ENCODE data around the gene MAST4.

The MAST4 gene

DNA sequence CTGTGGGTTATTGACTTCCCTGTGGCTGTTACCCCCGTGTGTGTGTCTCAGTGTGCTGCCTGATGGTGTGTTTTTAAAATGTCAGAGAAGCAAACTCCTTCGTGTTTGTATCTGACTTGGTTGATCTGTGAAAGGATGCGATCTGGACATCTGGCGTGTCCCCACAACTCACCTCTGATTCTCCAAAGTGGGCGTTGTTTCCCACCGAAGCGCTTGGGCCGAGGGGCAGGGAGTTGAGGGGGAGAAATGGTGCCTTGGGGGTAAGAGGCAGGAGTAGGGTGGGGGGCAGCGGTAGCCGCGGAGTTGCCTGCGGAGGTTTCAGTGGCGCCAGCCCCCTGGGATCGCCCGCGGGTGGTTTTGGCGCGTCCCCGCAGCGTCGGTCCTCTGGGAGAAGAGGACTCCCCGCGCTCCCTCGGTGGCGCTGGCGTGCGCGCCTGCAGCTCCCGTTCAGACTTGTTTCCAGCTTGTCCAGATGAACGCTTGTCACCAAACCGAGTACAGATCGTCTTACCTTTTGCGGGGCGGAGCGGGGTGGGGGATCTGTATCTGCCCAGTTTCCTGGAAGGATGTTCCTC, 1.1 kb downstream of the MAST4 start:
- Histone ChIP-seq H3K9me3 (ENCODE audit: control insufficient read depth, insufficient read depth, low read depth, low read length) (no peaks in the 10 kb centered on the region), H3K4me3 (ENCODE audit: low read depth, low read length) (peak overlapping the region; percentile 76), H3K27ac (ENCODE audit: extremely low read depth, low read depth, low read length) (peak overlapping the region; percentile 76; the same call in 1 of the 2 replicates), H3K36me3 (ENCODE audit: control insufficient read depth in 2 of 2, insufficient read depth in 1 of 2, low read length in 2 of 2) (no peaks in the 10 kb centered on the region), H3K4me1 (ENCODE audit: control insufficient read depth, insufficient read depth, low read length) (no peaks in the 10 kb centered on the region; the same call in 1 of the 2 replicates)
- POLR2A ChIA-PET, result interaction anchor here (0.6 kb wide), 1 partner anchor 20 kb away, joined by 5 read pairs; no protein-coding TSS in a partner anchor
- CTCF ChIA-PET, result interaction anchor here (0.6 to 1.3 kb wide), 3 partner anchors 288 to 1653 kb away, joined by 3 to 6 read pairs (median 3); no protein-coding TSS in a partner anchor
- TF ChIP-seq ZNF311 (tag by site-specific recombination; IDR thresholded peaks at IDR 0.05; ENCODE audit: borderline replicate concordance) (no peak), ZNF610 (tag by site-specific recombination; IDR thresholded peaks at IDR 0.05; ENCODE audit: borderline replicate concordance) (no peak), YY1 (tag by site-specific recombination; IDR thresholded peaks at IDR 0.05) (no peak), ZXDB (tag by site-specific recombination; IDR thresholded peaks at IDR 0.05) (no peak), ZNF2 (tag by site-specific recombination; IDR thresholded peaks at IDR 0.05) (0 out of 2 replicates have a peak, but pooled peaks have one; percentile 37), ZNF629 (tag by site-specific recombination; IDR thresholded peaks at IDR 0.05) (peak; percentile 36; the same call in 1 of the 2 replicates), ZSCAN30 (tag by site-specific recombination; IDR thresholded peaks at IDR 0.05) (peak; percentile 72; the same call in 1 of the 2 replicates), EGR2 (tag by site-specific recombination; IDR thresholded peaks at IDR 0.05; ENCODE audit: low read depth) (no peak), ZNF112 (tag by site-specific recombination; IDR thresholded peaks at IDR 0.05) (no peak), MEIS1 (CRISPR knock-in tag; IDR thresholded peaks at IDR 0.05; ENCODE audit: borderline replicate concordance) (no peak), ZNF394 (tag by site-specific recombination; IDR thresholded peaks at IDR 0.05; ENCODE audit: borderline replicate concordance) (0 out of 2 replicates have a peak, but pooled peaks have one; percentile 23), ZNF558 (tag by site-specific recombination; IDR thresholded peaks at IDR 0.05) (no peak), ZFHX2 (tag by site-specific recombination; conservative IDR thresholded peaks at IDR 0.05) (no peak; the same call in 1 of the 2 replicates), HOXC10 (CRISPR knock-in tag; IDR thresholded peaks at IDR 0.05) (no peak), ZNF747 (tag by site-specific recombination; IDR thresholded peaks at IDR 0.05) (no peak), ZBTB20 (tag by site-specific recombination; IDR thresholded peaks at IDR 0.05) (peak; percentile 68), ZNF423 (tag by site-specific recombination; IDR thresholded peaks at IDR 0.05) (peak; percentile 98), ZNF791 (tag by site-specific recombination; IDR thresholded peaks at IDR 0.05) (no peak), ZNF132 (tag by site-specific recombination; IDR thresholded peaks at IDR 0.05; ENCODE audit: borderline replicate concordance) (no peak), KLF9 (tag by site-specific recombination; IDR thresholded peaks at IDR 0.05; ENCODE audit: low read depth) (peak; percentile 66), WT1 (tag by site-specific recombination; IDR thresholded peaks at IDR 0.05) (0 out of 2 replicates have a peak, but pooled peaks have one; percentile 22), ZNF23 (tag by site-specific recombination; IDR thresholded peaks at IDR 0.05; ENCODE audit: borderline replicate concordance) (no peak), ZNF843 (tag by site-specific recombination; IDR thresholded peaks at IDR 0.05) (no peak), GLIS2 (tag by site-specific recombination; IDR thresholded peaks at IDR 0.05) (peak; percentile 98), SETDB1 (IDR thresholded peaks at IDR 0.05; ENCODE audit: insufficient read length, low read length) (no peak), ZNF623 (tag by site-specific recombination; IDR thresholded peaks at IDR 0.05) (no peak)
- TF ChIP-seq, protein P1, sequence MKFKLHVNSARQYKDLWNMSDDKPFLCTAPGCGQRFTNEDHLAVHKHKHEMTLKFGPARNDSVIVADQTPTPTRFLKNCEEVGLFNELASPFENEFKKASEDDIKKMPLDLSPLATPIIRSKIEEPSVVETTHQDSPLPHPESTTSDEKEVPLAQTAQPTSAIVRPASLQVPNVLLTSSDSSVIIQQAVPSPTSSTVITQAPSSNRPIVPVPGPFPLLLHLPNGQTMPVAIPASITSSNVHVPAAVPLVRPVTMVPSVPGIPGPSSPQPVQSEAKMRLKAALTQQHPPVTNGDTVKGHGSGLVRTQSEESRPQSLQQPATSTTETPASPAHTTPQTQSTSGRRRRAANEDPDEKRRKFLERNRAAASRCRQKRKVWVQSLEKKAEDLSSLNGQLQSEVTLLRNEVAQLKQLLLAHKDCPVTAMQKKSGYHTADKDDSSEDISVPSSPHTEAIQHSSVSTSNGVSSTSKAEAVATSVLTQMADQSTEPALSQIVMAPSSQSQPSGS (tag by site-specific recombination; IDR thresholded peaks at IDR 0.05; ENCODE audit: low read depth), result no peak
- TF ChIP-seq, protein P2, sequence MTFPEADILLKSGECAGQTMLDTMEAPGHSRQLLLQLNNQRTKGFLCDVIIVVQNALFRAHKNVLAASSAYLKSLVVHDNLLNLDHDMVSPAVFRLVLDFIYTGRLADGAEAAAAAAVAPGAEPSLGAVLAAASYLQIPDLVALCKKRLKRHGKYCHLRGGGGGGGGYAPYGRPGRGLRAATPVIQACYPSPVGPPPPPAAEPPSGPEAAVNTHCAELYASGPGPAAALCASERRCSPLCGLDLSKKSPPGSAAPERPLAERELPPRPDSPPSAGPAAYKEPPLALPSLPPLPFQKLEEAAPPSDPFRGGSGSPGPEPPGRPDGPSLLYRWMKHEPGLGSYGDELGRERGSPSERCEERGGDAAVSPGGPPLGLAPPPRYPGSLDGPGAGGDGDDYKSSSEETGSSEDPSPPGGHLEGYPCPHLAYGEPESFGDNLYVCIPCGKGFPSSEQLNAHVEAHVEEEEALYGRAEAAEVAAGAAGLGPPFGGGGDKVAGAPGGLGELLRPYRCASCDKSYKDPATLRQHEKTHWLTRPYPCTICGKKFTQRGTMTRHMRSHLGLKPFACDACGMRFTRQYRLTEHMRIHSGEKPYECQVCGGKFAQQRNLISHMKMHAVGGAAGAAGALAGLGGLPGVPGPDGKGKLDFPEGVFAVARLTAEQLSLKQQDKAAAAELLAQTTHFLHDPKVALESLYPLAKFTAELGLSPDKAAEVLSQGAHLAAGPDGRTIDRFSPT (tag by site-specific recombination; IDR thresholded peaks at IDR 0.05), result peak; percentile 57; the same call in 1 of the 2 replicates
- TF ChIP-seq, protein P3, sequence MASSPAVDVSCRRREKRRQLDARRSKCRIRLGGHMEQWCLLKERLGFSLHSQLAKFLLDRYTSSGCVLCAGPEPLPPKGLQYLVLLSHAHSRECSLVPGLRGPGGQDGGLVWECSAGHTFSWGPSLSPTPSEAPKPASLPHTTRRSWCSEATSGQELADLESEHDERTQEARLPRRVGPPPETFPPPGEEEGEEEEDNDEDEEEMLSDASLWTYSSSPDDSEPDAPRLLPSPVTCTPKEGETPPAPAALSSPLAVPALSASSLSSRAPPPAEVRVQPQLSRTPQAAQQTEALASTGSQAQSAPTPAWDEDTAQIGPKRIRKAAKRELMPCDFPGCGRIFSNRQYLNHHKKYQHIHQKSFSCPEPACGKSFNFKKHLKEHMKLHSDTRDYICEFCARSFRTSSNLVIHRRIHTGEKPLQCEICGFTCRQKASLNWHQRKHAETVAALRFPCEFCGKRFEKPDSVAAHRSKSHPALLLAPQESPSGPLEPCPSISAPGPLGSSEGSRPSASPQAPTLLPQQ (tag by site-specific recombination; IDR thresholded peaks at IDR 0.05), result no peak
- TF ChIP-seq, protein P4, sequence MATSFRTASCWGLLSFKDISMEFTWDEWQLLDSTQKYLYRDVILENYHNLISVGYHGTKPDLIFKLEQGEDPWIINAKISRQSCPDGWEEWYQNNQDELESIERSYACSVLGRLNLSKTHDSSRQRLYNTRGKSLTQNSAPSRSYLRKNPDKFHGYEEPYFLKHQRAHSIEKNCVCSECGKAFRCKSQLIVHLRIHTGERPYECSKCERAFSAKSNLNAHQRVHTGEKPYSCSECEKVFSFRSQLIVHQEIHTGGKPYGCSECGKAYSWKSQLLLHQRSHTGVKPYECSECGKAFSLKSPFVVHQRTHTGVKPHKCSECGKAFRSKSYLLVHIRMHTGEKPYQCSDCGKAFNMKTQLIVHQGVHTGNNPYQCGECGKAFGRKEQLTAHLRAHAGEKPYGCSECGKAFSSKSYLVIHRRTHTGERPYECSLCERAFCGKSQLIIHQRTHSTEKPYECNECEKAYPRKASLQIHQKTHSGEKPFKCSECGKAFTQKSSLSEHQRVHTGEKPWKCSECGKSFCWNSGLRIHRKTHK (tag by site-specific recombination; IDR thresholded peaks at IDR 0.05), result no peak
- TF ChIP-seq, protein P5, sequence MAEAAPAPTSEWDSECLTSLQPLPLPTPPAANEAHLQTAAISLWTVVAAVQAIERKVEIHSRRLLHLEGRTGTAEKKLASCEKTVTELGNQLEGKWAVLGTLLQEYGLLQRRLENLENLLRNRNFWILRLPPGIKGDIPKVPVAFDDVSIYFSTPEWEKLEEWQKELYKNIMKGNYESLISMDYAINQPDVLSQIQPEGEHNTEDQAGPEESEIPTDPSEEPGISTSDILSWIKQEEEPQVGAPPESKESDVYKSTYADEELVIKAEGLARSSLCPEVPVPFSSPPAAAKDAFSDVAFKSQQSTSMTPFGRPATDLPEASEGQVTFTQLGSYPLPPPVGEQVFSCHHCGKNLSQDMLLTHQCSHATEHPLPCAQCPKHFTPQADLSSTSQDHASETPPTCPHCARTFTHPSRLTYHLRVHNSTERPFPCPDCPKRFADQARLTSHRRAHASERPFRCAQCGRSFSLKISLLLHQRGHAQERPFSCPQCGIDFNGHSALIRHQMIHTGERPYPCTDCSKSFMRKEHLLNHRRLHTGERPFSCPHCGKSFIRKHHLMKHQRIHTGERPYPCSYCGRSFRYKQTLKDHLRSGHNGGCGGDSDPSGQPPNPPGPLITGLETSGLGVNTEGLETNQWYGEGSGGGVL (tag by site-specific recombination; IDR thresholded peaks at IDR 0.05), result peak; percentile 73
